ENCODE results near the gene CYP26A1. TPM values are rescaled to one million over a fixed set of nuclear protein-coding genes. Genes with fewer than 3 reads are reported as not detected.

Gene CYP26A1, protein sequence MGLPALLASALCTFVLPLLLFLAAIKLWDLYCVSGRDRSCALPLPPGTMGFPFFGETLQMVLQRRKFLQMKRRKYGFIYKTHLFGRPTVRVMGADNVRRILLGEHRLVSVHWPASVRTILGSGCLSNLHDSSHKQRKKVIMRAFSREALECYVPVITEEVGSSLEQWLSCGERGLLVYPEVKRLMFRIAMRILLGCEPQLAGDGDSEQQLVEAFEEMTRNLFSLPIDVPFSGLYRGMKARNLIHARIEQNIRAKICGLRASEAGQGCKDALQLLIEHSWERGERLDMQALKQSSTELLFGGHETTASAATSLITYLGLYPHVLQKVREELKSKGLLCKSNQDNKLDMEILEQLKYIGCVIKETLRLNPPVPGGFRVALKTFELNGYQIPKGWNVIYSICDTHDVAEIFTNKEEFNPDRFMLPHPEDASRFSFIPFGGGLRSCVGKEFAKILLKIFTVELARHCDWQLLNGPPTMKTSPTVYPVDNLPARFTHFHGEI
- not detected for total RNA-seq

DNA sequence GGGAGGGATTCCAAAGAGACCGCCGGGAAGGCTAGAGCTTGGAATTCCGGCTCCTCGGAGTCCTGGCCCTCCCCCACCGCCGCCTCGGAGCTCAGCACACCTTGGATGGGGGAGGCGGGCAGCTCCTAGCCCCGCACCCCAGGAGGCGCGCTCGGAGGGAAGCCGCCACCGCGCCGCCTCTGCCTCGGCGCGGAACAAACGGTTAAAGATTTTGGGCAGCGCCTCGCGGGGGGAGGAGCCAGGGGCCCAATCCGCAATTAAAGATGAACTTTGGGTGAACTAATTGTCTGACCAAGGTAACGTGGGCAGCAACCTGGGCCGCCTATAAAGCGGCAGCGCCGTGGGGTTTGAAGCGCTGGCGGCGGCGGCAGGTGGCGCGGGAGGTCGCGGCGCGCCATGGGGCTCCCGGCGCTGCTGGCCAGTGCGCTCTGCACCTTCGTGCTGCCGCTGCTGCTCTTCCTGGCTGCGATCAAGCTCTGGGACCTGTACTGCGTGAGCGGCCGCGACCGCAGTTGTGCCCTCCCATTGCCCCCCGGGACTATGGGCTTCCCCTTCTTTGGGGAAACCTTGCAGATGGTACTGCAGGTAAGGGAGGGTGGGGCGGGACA, at the start of gene CYP26A1:
CYP26A1 (plus strand) TSS at position 355 of the 608 bp plus-strand sequence; CDS start at position 397, 42 bp downstream.
- DNase-seq = no peak
- CTCF ChIA-PET = interaction anchor here (0.9 to 1.8 kb wide), 2 partner anchors 10 to 20 kb away, joined by 3 to 4 read pairs; no protein-coding TSS in a partner anchor
- H3K27ac Mint-ChIP-seq = no peak within 1 kb of the TSS
- no peaks in the 10 kb centered on the region for H3K9me3 Mint-ChIP-seq
- POLR2A ChIA-PET = no interaction called here
- peaks cover 87% of the 10 kb centered on the region for H3K27me3 Mint-ChIP-seq
- peak within 1 kb of the TSS; percentile 63 for H3K4me3 Mint-ChIP-seq
- H3K4me1 Mint-ChIP-seq = peaks cover 25% of the 10 kb centered on the region
- H3K36me3 Mint-ChIP-seq (ENCODE audit: low read depth) = no peaks in the 10 kb centered on the region

DNA sequence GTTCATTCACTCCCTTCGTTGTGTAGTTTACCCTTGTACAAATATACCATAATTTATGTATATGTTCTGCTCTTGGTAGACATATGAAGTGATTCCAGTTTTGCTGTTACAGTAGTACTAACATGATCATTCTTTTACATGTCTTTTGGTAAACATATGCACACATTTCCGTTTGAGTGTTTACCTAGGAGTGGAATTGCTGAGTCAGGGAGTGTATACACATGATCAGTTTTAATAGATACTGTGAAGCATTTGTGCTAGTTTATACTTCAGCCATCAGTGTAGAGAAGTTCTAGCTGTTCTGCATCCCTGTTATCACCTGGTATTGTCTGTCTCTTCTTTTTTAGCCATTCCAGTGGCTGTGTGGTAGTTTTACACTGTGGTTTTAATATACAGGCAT, 47.6 kb upstream of the CYP26A1 start:
- no peaks in the 10 kb centered on the region for H3K9me3 Mint-ChIP-seq
- CTCF ChIA-PET = no interaction called here
- H3K27me3 Mint-ChIP-seq = no peaks in the 10 kb centered on the region
- no peak for DNase-seq
- POLR2A ChIA-PET = no interaction called here
- H3K36me3 Mint-ChIP-seq (ENCODE audit: low read depth) = peaks cover 2% of the 10 kb centered on the region
- H3K4me3 Mint-ChIP-seq = no peak overlapping the region
- no peaks in the 10 kb centered on the region for H3K4me1 Mint-ChIP-seq
- no peak overlapping the region for H3K27ac Mint-ChIP-seq

DNA sequence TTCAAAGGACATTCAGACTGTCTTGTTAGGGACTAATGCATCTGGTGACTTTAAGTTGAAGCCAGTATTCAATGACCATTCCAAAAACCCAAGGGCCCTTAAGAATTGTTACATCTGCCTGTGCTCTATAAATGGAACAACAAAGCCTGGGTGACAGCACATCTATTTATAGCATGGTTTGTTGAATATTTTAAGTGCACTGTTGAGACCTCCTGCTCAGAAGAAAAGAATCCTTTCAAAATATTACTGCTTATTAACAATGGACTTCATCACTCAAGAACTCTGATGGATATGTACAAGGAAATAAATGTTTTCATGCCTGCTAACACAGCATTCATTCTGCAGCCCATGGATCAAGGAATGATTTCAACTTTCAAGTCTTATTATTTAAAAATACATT, 46.2 kb upstream of the CYP26A1 start:
- ChIA-PET POLR2A (no interaction called here), CTCF (interaction anchor here (0.5 kb wide), 1 partner anchor 1340 kb away, joined by 3 read pairs; no protein-coding TSS in a partner anchor)
- DNase-seq = no peak
- Mint-ChIP-seq H3K4me1 (no peaks in the 10 kb centered on the region), H3K36me3 (ENCODE audit: low read depth) (peaks cover 2% of the 10 kb centered on the region), H3K4me3 (no peak overlapping the region), H3K27ac (no peak overlapping the region), H3K9me3 (no peaks in the 10 kb centered on the region), H3K27me3 (no peaks in the 10 kb centered on the region)

DNA sequence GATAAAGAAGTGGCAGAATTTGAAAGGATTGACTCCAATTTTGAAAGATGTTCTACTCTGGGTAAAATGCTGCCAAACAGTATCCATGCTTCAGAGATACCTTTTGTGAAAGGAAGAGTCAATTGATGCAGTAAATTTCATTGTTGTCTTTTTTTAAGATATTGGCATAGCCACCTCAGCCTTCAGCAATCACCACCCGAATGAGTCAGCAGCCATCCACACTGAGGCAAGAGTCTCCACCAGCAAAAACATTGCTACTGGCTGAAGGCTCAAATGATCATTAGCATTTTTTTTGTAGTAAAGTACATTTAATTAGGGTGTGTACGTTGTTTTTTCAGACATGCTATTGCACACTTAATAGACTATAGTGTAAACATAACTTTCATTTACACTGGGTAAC, 44.8 kb upstream of the CYP26A1 start:
- POLR2A ChIA-PET = no interaction called here
- no peaks in the 10 kb centered on the region for H3K27me3 Mint-ChIP-seq

DNA sequence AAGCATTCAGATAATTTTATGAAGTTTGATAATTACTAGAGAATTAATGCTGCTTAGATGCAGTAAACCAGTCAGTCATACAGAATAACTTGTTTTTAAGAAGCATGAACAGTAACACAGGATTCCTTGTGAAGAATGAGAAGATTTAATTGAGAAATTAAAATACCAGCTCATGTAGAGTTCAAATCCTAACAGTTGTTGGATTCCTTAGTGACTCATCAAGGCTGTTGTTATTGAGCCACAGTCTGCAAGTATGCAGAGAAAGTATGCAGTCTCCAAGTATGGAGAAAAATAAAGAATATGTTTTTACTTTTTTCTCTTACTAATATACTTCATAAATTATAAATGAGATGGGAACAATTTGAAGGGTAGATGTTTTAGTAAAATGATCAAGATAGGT, 43.3 kb upstream of the CYP26A1 start:
- CTCF ChIA-PET = no interaction called here
- no peaks in the 10 kb centered on the region for H3K4me1 Mint-ChIP-seq

More for the DNA sequence above, 44.8 kb upstream of the CYP26A1 start:
- H3K9me3 Mint-ChIP-seq = no peaks in the 10 kb centered on the region
- H3K36me3 Mint-ChIP-seq (ENCODE audit: low read depth) = peaks cover 2% of the 10 kb centered on the region
- DNase-seq = no peak
- no peak overlapping the region for H3K27ac Mint-ChIP-seq
- CTCF ChIA-PET = no interaction called here
- no peaks in the 10 kb centered on the region for H3K4me1 Mint-ChIP-seq
- no peak overlapping the region for H3K4me3 Mint-ChIP-seq

DNA sequence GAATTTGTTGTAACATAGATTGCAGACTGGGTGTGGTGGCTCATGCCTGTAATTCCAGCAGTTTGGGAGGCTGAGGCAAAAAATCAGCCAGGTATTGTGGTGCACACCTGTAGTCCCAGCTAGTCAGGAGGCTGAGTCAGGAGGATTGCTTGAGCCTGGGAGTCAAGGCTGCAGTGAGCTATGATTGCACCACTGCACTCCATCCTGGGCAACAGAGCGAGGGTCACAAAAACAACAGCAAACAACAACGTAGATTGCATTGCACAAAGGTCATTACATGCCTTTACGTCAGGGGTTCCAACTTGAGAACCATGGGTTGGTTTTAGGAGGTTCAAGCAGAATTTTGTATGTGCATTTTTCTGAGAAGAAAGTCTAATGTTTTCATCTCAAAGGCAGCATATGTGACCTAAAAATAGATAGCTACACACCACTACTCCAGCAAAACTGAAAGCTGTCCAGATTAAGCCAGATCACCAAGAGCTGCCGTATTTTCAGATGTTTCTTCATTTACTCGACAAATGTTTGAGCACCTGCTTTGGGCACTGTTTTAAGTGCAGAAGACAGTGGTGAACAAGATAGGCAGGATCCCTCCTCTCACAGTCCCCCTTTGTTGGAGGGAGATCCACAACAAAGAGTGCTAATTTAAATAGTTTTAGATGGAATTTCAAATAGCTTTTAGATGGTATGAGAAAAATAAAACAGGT, 41.4 kb upstream of the CYP26A1 start:
- Mint-ChIP-seq H3K4me1 (no peaks in the 10 kb centered on the region), H3K27ac (no peak overlapping the region), H3K4me3 (no peak overlapping the region), H3K27me3 (no peaks in the 10 kb centered on the region), H3K36me3 (ENCODE audit: low read depth) (no peaks in the 10 kb centered on the region), H3K9me3 (no peaks in the 10 kb centered on the region)
- ChIA-PET CTCF (no interaction called here), POLR2A (no interaction called here)
- DNase-seq = no peak

More for the DNA sequence above, 43.3 kb upstream of the CYP26A1 start:
- no peaks in the 10 kb centered on the region for H3K9me3 Mint-ChIP-seq
- POLR2A ChIA-PET = no interaction called here
- no peak overlapping the region for H3K27ac Mint-ChIP-seq
- no peak for DNase-seq
- peaks cover 2% of the 10 kb centered on the region for H3K36me3 Mint-ChIP-seq (ENCODE audit: low read depth)
- H3K4me3 Mint-ChIP-seq = no peak overlapping the region
- H3K27me3 Mint-ChIP-seq = no peaks in the 10 kb centered on the region

DNA sequence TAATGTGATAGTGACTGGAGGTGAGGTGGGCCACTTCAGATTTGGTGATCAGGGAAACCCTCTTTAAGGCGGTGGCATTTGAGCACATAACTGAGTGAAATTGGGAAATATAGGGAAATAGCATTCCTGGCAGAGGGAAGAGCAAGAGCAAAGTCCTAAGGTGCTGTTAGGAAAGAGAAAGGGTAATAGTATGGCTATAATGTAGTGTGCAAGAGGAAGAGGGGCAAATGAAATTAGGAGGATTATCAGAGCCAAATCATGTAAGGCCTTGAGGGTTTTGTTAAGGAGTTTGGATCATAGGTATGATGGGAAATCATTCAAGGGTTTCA, 40.9 kb upstream of the CYP26A1 start:
- Mint-ChIP-seq H3K27ac (no peak overlapping the region), H3K9me3 (no peaks in the 10 kb centered on the region), H3K36me3 (ENCODE audit: low read depth) (no peaks in the 10 kb centered on the region), H3K27me3 (no peaks in the 10 kb centered on the region), H3K4me1 (no peaks in the 10 kb centered on the region), H3K4me3 (no peak overlapping the region)
- POLR2A ChIA-PET = no interaction called here
- CTCF ChIA-PET = no interaction called here
- no peak for DNase-seq

DNA sequence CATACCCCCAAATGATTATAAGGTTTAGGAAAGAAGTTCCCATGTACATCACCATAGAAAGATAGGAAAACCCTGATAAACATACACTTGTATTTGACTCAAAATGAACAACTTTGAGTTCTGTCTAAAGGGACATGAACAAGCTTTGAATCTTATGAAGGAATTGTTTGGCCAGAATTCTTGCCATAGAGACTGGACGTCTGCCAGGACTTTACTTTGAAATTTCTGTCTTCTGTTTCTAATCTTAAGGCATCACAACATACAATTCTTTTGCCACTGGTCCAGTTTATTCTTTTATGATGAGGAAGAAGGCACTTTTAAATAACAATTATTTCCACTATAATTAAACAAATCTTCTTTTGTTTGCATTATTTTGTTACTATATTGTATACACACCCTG, 39.3 kb upstream of the CYP26A1 start:
- no peak for DNase-seq
- POLR2A ChIA-PET = no interaction called here
- no peaks in the 10 kb centered on the region for H3K27me3 Mint-ChIP-seq
- H3K36me3 Mint-ChIP-seq (ENCODE audit: low read depth) = no peaks in the 10 kb centered on the region
- no peak overlapping the region for H3K4me3 Mint-ChIP-seq
- no peaks in the 10 kb centered on the region for H3K9me3 Mint-ChIP-seq
- H3K4me1 Mint-ChIP-seq = no peaks in the 10 kb centered on the region
- no peak overlapping the region for H3K27ac Mint-ChIP-seq
- CTCF ChIA-PET = interaction anchor here (0.7 kb wide), 1 partner anchor 150 kb away, joined by 7 read pairs; no protein-coding TSS in a partner anchor

DNA sequence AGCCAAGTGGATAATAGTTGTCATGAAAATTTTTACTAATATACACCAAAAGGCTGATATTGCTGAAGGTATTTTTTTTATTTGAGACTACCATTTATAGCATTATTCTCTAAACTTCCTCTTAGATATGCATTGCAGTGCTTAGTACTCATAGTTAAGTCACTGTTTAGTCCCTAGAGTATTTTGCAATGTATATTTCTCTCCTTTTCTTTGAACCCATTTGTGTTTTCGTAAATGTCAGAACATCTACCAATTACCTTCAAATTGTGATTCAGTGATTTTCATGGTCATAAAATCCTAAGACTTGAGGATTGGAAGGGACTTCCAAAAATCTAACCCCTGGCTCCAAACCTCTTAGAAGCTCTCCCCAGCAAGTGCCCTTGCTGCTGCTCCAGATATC, 34.6 kb upstream of the CYP26A1 start:
- Mint-ChIP-seq H3K4me3 (no peak overlapping the region), H3K4me1 (no peaks in the 10 kb centered on the region), H3K27ac (no peak overlapping the region), H3K36me3 (ENCODE audit: low read depth) (no peaks in the 10 kb centered on the region), H3K27me3 (no peaks in the 10 kb centered on the region), H3K9me3 (no peaks in the 10 kb centered on the region)
- DNase-seq = no peak
- ChIA-PET CTCF (interaction anchor here (1.6 kb wide), 1 partner anchor 218 kb away, joined by 7 read pairs; no protein-coding TSS in a partner anchor), POLR2A (no interaction called here)

DNA sequence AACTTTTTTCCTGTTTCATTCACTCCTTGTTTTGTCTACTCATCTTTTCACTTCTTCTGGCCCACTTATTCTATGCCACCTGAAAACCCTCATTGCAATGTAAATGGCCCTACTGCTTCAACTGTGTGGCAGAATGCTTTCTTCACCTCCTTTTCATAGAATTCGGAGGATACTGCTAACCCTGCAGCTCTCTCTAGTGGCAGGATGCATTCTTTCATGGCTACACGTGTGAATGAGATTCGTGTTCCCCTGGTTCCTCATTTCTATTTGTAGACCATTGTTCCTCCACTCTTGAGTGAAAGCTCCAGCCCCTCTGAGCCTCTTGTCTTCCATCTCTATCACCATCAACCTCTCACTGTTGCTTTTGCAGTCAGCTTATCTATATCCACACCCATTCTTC, 34.0 kb upstream of the CYP26A1 start:
- no peaks in the 10 kb centered on the region for H3K4me1 Mint-ChIP-seq

DNA sequence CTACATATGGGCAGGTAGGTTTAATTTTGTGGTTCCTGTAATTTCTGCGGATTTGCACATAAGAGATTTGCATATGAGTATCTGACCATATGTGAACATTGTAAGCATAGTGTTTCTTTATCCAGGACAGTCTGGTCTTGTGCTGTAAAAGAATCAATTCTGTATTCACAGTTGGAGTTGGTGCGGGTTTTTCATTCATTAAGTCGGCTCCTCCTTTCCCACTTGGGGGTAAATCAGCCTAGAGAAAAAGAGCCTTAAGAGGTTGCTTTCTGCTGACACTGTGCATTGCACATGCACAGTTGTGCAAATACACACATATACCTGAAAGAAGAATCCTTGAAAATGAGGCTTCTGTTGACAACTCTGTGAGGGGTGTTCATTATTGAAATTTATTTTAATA, 19.2 kb upstream of the CYP26A1 start:
- H3K36me3 Mint-ChIP-seq (ENCODE audit: low read depth) = no peaks in the 10 kb centered on the region
- H3K27me3 Mint-ChIP-seq = no peaks in the 10 kb centered on the region
- DNase-seq = no peak
- no peak overlapping the region for H3K4me3 Mint-ChIP-seq
- no peak overlapping the region for H3K27ac Mint-ChIP-seq
- ChIA-PET CTCF (interaction anchor here (1.3 kb wide), 1 partner anchor 8 kb away, joined by 4 read pairs; no protein-coding TSS in a partner anchor), POLR2A (no interaction called here)
- H3K4me1 Mint-ChIP-seq = no peaks in the 10 kb centered on the region
- no peaks in the 10 kb centered on the region for H3K9me3 Mint-ChIP-seq

More for the DNA sequence above, 34.0 kb upstream of the CYP26A1 start:
- no peaks in the 10 kb centered on the region for H3K27me3 Mint-ChIP-seq
- H3K9me3 Mint-ChIP-seq = no peaks in the 10 kb centered on the region
- H3K36me3 Mint-ChIP-seq (ENCODE audit: low read depth) = no peaks in the 10 kb centered on the region
- DNase-seq = peak; percentile 11
- no peak overlapping the region for H3K27ac Mint-ChIP-seq
- H3K4me3 Mint-ChIP-seq = no peak overlapping the region
- CTCF ChIA-PET = interaction anchor here (1.6 kb wide), 1 partner anchor 217 kb away, joined by 7 read pairs; no protein-coding TSS in a partner anchor
- POLR2A ChIA-PET = no interaction called here

DNA sequence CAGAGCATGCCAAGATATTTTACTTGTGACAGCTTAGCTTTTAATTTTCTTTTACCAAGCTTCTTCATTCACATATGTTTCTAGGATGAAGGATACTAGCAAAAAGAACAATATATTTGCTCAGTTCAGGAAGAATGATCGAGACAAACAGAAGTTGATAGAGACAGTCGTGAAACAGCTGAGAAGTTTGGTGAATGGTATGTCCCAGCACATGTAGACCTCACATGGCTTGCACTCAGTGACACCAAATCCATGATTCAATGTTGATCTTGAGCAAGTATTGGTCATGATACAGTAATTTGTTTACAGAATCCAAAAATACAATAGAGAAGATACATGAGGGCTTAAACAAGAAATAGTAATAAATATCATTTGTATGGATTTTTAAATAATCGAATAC, 15.6 kb upstream of the CYP26A1 start:
- Mint-ChIP-seq H3K9me3 (no peaks in the 10 kb centered on the region), H3K27ac (no peak overlapping the region), H3K4me1 (peaks cover 11% of the 10 kb centered on the region), H3K36me3 (ENCODE audit: low read depth) (peaks cover 5% of the 10 kb centered on the region), H3K27me3 (peaks cover 17% of the 10 kb centered on the region), H3K4me3 (no peak overlapping the region)
- ChIA-PET POLR2A (no interaction called here), CTCF (no interaction called here)
- DNase-seq = no peak

All from activated CD4-positive, alpha-beta T cell treated with anti-CD3 and anti-CD28 coated beads, Interleukin-2, amount 10 ng/mL, durations not matched to agents 7 days and 5 days (primary cell).